GM19043 (cell line): ENCODE results near the gene HNRNPA0.

Experiments used
- ATAC-seq: cut with Tn5 transposase; IDR thresholded peaks from one replicate; pipeline ENCODE4 v1.9.1; 2021; ENCODE audit warnings: low read depth; ENCODE audit not compliant: unreplicated experiment

The HNRNPA0 gene

GRCh38 chr5:137728048-137728447 lies 26.1 kb downstream of the HNRNPA0 start:
- ATAC-seq: no peak

GRCh38 chr5:137727623-137728022 lies 26.5 kb downstream of the HNRNPA0 start:
- no peak for ATAC-seq

DNA sequence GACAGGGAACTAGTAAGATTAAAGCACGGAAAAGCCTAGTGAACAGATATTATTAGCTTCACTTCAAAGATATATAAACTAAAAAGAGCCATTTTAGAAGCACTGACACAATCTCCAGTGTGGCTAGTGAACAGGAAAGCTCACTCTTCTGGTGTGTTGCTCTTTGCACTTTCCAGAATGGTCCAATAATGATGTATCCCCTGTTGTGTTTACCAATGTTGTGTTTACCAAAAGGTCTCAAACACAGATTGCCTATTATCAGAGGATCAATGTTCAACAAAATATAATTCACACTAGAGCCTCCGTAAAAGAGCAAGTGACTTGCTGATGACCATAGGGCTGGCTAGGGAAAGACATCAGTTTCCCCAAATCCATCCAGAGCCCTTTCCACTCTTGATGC lies 29.9 kb downstream of the HNRNPA0 start:
- no peak for ATAC-seq

DNA sequence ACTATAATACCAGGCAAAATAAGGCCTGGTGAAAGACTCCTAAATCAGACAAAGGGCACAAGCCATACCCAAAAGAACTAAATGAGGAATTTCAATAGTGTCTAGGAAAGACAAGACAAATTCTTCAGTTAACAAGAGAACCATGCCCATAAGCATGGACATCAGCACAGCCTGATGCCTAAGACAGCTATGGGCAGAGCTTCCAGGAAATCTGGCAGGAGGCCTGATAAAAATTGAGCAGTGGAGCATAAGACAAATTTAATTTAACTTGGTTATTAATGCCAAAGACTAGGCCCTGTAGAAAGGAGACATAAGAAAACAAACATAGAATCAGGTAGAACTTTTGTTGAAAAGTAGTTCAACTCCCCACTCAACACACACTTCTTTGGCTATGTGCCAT lies 35.6 kb downstream of the HNRNPA0 start:
- no peak for ATAC-seq

DNA sequence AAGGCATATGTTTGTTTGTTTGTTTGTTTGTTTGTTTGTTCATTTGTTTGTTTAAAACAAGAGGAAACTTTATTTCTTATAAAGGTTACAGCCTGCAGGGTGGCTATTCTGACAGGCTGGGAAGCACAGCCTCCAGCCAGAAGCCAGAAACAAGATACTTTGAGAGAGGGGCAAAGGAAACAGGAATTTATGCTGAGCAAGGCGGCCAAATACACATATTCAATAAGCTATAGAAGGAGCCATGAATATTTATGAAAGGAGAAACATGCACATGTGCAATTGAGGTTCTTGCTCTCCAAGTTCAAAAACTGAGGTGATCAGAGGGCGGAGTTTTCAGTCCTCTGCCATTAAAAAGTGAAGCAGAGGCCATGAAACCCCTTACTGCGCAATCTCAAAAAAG lies 37.8 kb downstream of the HNRNPA0 start:
- no peak for ATAC-seq

GRCh38 chr5:137715456-137715855 lies 38.7 kb downstream of the HNRNPA0 start:
- no peak for ATAC-seq

DNA sequence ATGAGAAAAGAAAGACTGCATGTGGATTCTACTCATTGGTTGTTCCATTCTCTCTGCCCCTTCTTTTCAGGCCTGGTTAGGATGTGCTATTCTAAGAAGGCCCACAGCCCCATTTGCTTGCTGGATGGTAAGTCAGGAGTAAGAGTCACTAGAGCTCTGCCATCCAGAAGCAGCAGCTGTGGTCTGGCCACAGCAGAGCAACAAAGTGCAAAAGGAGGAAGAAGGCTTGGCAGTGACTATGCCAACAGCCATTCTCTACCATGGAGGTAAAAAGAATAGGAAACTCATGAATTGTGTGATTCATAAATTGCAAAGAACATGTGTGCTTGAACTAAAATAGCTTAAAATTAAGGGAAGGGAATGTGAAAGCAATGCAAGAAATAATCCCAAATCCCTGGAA lies 39.2 kb downstream of the HNRNPA0 start:
- no peak for ATAC-seq

- ATAC-seq: no peak
Measured at GRCh38 chr5:137714494-137714893, 39.7 kb downstream of the HNRNPA0 start.

GRCh38 chr5:137712139-137712667 lies 42.0 kb downstream of the HNRNPA0 start:
- ATAC-seq: no peak

GRCh38 chr5:137710086-137710485 lies 44.1 kb downstream of the HNRNPA0 start:
- ATAC-seq: no peak

- ATAC-seq: no peak
Measured at GRCh38 chr5:137708796-137709559, 45.2 kb downstream of the HNRNPA0 start.

DNA sequence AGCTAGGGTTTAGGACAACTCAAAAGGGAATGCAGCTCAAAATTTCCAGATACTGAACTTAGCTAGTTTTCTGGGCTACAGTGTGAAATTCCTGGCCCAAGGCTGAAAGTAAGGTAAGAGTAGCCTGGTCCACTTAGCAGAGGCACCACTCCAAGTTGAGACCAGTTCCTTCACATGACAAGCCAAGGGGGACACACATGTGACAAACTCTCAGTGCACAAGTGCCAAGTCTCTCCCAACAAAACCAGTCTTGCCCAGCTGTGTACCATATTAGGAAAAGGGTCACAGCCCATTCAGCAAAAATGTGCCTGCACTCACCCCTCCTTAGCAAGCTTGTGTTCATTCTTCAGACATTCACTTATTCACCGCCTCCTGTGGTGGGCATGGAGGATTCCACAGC lies 46.1 kb downstream of the HNRNPA0 start:
- no peak for ATAC-seq

- no peak for ATAC-seq
Measured at GRCh38 chr5:137706841-137707240, 47.3 kb downstream of the HNRNPA0 start.

DNA sequence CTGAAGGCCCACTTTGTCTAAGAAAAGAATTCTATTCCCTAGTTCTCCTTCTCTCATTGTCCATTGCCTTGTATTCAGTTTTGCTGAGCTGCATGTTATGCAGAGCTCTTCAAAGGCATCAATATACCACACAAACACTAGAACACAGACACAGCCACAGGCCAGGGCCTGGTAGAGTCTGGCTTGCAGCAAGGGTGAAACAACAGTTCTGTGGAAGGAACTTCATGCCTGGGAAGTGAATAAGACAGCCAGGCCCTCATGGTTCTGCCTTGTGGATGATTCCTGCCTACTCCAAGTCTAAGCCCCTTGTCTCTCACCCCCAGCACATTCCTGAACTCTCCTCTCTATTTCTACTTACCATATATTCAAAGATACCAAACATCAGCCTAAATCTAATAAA lies 49.1 kb downstream of the HNRNPA0 start:
- no peak for ATAC-seq

GRCh38 chr5:137703565-137703964 lies 50.6 kb downstream of the HNRNPA0 start:
- ATAC-seq: no peak

DNA sequence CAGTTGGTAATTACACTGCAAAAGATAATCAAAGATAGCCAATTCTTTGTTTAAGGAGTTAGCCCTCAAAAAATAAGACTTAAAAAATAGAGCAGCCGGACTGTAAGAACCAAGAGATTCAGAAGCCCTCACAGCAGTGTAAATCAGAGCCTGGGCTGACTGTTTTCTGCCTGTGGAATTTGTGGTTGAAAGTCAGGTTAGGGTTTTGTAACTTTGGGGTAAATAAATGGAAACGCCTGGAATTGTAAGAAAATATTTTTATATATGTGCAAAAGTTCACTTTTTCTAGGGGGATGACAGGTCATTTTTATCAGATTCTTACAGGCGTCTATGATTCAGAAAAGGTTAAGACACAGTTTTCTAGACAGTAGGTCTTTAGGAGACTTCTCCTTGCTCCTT lies 53.9 kb downstream of the HNRNPA0 start:
- no peak for ATAC-seq

DNA sequence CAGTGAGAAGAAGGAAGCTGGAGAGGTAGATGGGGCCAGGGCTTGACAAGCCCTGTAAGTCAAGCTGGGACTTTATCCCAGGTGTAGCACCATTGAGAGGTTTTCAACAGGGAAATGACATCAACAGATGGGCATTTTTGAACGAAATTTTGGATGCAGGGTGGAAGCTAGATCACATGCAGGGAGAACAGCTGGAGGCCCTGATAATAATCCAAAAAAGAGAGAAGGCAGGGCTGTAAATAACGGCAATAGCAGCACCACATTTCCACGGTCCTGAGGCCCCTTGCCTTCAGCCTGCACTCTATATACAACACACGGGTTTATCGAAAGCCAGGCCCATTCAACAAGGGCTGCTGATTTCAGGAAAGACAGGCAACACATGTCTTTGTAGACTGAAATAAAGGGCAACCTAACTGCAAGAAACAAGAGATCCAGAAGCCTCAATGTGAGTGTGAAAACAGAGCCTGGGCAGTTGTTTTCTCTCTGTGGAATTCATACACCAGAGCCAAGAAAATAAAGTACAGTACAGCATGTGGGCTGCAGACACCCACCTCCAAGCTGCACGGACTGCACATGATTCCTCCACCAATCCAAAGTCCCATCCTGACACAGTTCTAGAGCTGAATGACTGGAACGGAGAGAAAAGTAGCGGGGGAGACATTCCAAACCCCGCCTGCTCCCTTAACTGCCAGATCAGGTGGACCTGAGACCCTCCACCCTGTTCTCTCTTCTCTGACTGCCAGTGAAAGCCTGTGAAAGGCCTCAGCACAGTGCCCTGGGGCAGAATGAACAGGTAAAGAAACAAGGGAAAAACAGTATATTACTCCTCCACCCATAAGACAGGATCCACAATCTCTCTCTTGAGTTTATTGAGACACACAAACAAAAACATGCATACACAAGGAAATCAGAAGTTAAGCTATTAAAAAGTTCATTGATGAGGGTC lies 54.6 kb downstream of the HNRNPA0 start:
- no peak for ATAC-seq

- ATAC-seq: no peak
Measured at GRCh38 chr5:137696481-137696880, 57.7 kb downstream of the HNRNPA0 start.

GRCh38 chr5:137695651-137696428 lies 58.3 kb downstream of the HNRNPA0 start:
- ATAC-seq: no peak
